K562 (cell line): Measurements from ENCODE around the gene C6orf47. TPM values are rescaled to one million over a fixed set of nuclear protein-coding genes. Genes with fewer than 3 reads are reported as not detected.

Experiments used
- ATF7 ChIP-seq: fragments of 450-650 bp; IDR thresholded peaks from 2 replicates; pipeline ENCODE4 v1.7.1; 2014; ENCODE audit warnings: mild to moderate bottlenecking, moderate library complexity
- CC2D1A ChIP-seq: fragments of 450-650 bp; IDR thresholded peaks from 2 replicates; pipeline ENCODE4 v1.6.1; 2017; ENCODE audit warnings: mild to moderate bottlenecking
- CEBPB ChIP-seq: fragments of 450-650 bp; IDR thresholded peaks from 2 replicates; pipeline ENCODE4 v1.6.1; 2016; ENCODE audit warnings: missing genetic modification characterization, missing compliant biosample characterization
- DMBX1 ChIP-seq: fragments of 250-450 bp; sonication (Bioruptor Pico); IDR thresholded peaks from 2 replicates; pipeline ENCODE4 v1.8.0; 2022; ENCODE audit warnings: inconsistent platforms, mild to moderate bottlenecking, moderate library complexity, borderline replicate concordance
- DNMT1 ChIP-seq: fragments of 450-650 bp; IDR thresholded peaks from 2 replicates; pipeline ENCODE4 v1.6.1; 2016; ENCODE audit warnings: antibody characterized with exemption, mild to moderate bottlenecking
- HIVEP1 ChIP-seq: fragments of 250-450 bp; sonication (Bioruptor Pico); IDR thresholded peaks from 2 replicates; pipeline ENCODE4 v1.4.0; 2020; ENCODE audit warnings: mild to moderate bottlenecking
- HNRNPK ChIP-seq: fragments of 200-400 bp; formaldehyde crosslinking; IDR thresholded peaks from one replicate; pipeline ENCODE4 v1.6.1; 2018; ENCODE audit warnings: mild to moderate bottlenecking, low read depth, low read length; ENCODE audit not compliant: poor library complexity, severe bottlenecking
- KDM1A ChIP-seq, 2 experiments: fragments of 450-650 bp; IDR thresholded peaks; 2 replicates each; pipeline ENCODE4 v1.6.1; 2016; ENCODE audit warnings: mild to moderate bottlenecking in 2 of 2
- KDM4B ChIP-seq, 2 experiments: fragments of 450-650 bp in 1 of 2; sonication (generic) in 1 of 2; IDR thresholded peaks; 2 replicates each; pipeline ENCODE4 v1.6.1; 2016 to 2017; ENCODE audit warnings: borderline replicate concordance in 2 of 2, antibody characterized with exemption in 1 of 2, low read depth in 1 of 2, mild to moderate bottlenecking in 1 of 2
- MCM2 ChIP-seq: fragments of 450-650 bp; IDR thresholded peaks from 2 replicates; pipeline ENCODE4 v1.6.1; 2017; ENCODE audit warnings: low read depth, mild to moderate bottlenecking
- MEF2D ChIP-seq: conservative IDR thresholded peaks from 2 replicates; pipeline ENCODE4 v1.6.1; 2016; ENCODE audit warnings: low read depth, missing genetic modification characterization, missing compliant biosample characterization
- MLX ChIP-seq, 2 experiments: fragments of 450-650 bp in 1 of 2; sonication (generic) in 1 of 2; formaldehyde crosslinking; conservative IDR thresholded peaks; 2 replicates each; pipeline versions ENCODE4 v1.4.0 to v1.8.1; 2020 to 2022; ENCODE audit warnings: mild to moderate bottlenecking in 1 of 2, missing genetic modification reagents in 1 of 2
- PCBP2 ChIP-seq: fragments of 200-400 bp; formaldehyde crosslinking; IDR thresholded peaks from 2 replicates; pipeline ENCODE4 v1.6.1; 2018; ENCODE audit warnings: low read length, low read depth, mild to moderate bottlenecking, moderate library complexity; ENCODE audit not compliant: poor library complexity, severe bottlenecking
- RBM17 ChIP-seq: fragments of 200-400 bp; formaldehyde crosslinking; IDR thresholded peaks from 2 replicates; pipeline ENCODE4 v1.6.1; 2017; ENCODE audit warnings: low read depth, mild to moderate bottlenecking, low read length, borderline replicate concordance
- SREBF2 ChIP-seq: sonication (generic); formaldehyde crosslinking; IDR thresholded peaks from 2 replicates; pipeline ENCODE4 v1.4.0; 2020; ENCODE audit warnings: mild to moderate bottlenecking, missing genetic modification reagents
- STAT5B ChIP-seq: fragments of 250-450 bp; sonication (Bioruptor Pico); IDR thresholded peaks from 2 replicates; pipeline ENCODE4 v1.8.0; 2021; ENCODE audit warnings: mild to moderate bottlenecking, inconsistent platforms
- TFAM ChIP-seq: fragments of 250-450 bp; sonication (Bioruptor Pico); conservative IDR thresholded peaks from 2 replicates; pipeline ENCODE4 v1.5.0; 2021; ENCODE audit warnings: mild to moderate bottlenecking, moderate library complexity
- UBTF ChIP-seq, 2 experiments: IDR thresholded peaks; 2 replicates each; pipeline ENCODE4 v1.6.1; 2012; ENCODE audit warnings: improper control_type of control experiment in 2 of 2, low read depth in 2 of 2, low read length in 2 of 2, borderline replicate concordance in 1 of 2
- XRCC3 ChIP-seq: fragments of 450-650 bp; IDR thresholded peaks from 2 replicates; pipeline ENCODE4 v1.6.1; 2017; ENCODE audit warnings: mild to moderate bottlenecking, moderate library complexity
- ZNF146 ChIP-seq: IDR thresholded peaks from one replicate; pipeline ENCODE4 v1.6.1; 2018; ENCODE audit warnings: missing compliant biosample characterization; ENCODE audit not compliant: unreplicated experiment
- ZNF24 ChIP-seq: fragments of 450-650 bp; IDR thresholded peaks from 2 replicates; pipeline ENCODE4 v1.6.1; 2016
- ZNF512 ChIP-seq: IDR thresholded peaks from 2 replicates; pipeline ENCODE4 v1.6.1; 2016; ENCODE audit warnings: missing genetic modification characterization, missing compliant biosample characterization
- ZNF583 ChIP-seq: fragments of 250-450 bp; sonication (Bioruptor Pico); IDR thresholded peaks from 2 replicates; pipeline ENCODE4 v1.4.0; 2020
- ZNF668 ChIP-seq: fragments of 250-450 bp; sonication (Bioruptor Pico); IDR thresholded peaks from 2 replicates; pipeline ENCODE4 v1.8.0; 2022; ENCODE audit warnings: mild to moderate bottlenecking, inconsistent platforms
- ZNF778 ChIP-seq: fragments of 450-650 bp; formaldehyde crosslinking; IDR thresholded peaks from 2 replicates; pipeline ENCODE4 v1.4.0; 2020; ENCODE audit warnings: mild to moderate bottlenecking, moderate library complexity
- ZSCAN32 ChIP-seq: fragments of 450-650 bp; formaldehyde crosslinking; IDR thresholded peaks from 2 replicates; pipeline ENCODE4 v1.4.0; 2020; ENCODE audit warnings: mild to moderate bottlenecking, moderate library complexity
- polyA plus RNA-seq, 8 experiments: library from polyadenylated mRNA; depleted of rRNA in 4 of 8; stranded (reverse) in 5 of 8; unstranded in 3 of 8; fragments of >200 nt; fragmentation: Nextera tagmentation in 2 of 8; fragmentation: Illumina TruSeq in 1 of 8; extraction: Ambion mirVana in 2 of 8; extraction: Trizol in 1 of 8; gene quantifications; 2 replicates each; pipeline versions ENCODE4 v1.2.1 to v1.2.3, GENCODE V29; 2011 to 2014; ENCODE audit warnings: inconsistent platforms in 1 of 8, missing spikeins in 1 of 8
- total RNA-seq, 7 experiments: library from RNA; depleted of rRNA in 6 of 7; stranded (reverse); fragments of >200 nt in 6 of 7; fragmentation: Illumina TruSeq in 2 of 7; extraction: Trizol in 2 of 7; gene quantifications; 2 replicates each; pipeline versions ENCODE4 v1.2.1 to v1.2.3, GENCODE V29; 2011 to 2021; ENCODE audit warnings: low replicate concordance in 1 of 7

Gene C6orf47
- total and polyA plus RNA-seq, 9 of the 15 experiments (the other 6 are each of a cell fraction or from before 2014, with no cell fraction given) = 0.14 to 43.8 (median 27.0) TPM

GRCh38 chr6:31619805-31620585 is 40.6 kb downstream of the C6orf47 start (continued):
- TF ChIP-seq MLX (CRISPR knock-in tag; conservative IDR thresholded peaks at IDR 0.05) = peak; percentile 75 to 80; a peak in 2 of 4 replicates
- TF ChIP-seq KDM4B (IDR thresholded peaks at IDR 0.05; ENCODE audit: borderline replicate concordance in 2 of 2, low read depth in 1 of 2) = 0 out of 4 replicates have a peak, but pooled peaks of 1 of the 2 experiments have one; percentile 1
- no peak for TF ChIP-seq KDM1A (IDR thresholded peaks at IDR 0.05)
- peak; percentile 91 for TF ChIP-seq CC2D1A
- no peak for TF ChIP-seq TFAM
- no peak for TF ChIP-seq HNRNPK
- TF ChIP-seq STAT5B (CRISPR knock-in tag) = no peak
- no peak for TF ChIP-seq ZNF778 (CRISPR knock-in tag)
- peak; percentile 76; the same call in 1 of the 2 replicates for TF ChIP-seq HIVEP1 (CRISPR knock-in tag)
- TF ChIP-seq MCM2 = no peak
- TF ChIP-seq UBTF (IDR thresholded peaks at IDR 0.05; ENCODE audit: borderline replicate concordance in 1 of 2, low read depth in 2 of 2, low read length in 2 of 2) = peak in 1 of 2 experiments; percentile 33; a peak in 1 of 4 replicates
- no peak for TF ChIP-seq XRCC3
- TF ChIP-seq ATF7 = peak; percentile 100
- TF ChIP-seq RBM17 = no peak
- no peak for TF ChIP-seq ZNF146 (CRISPR knock-in tag)
- TF ChIP-seq MEF2D = 0 out of 2 replicates have a peak, but pooled peaks have one; percentile 24
- TF ChIP-seq ZSCAN32 = peak; percentile 91
- TF ChIP-seq CEBPB (tag) = peak; percentile 89
- TF ChIP-seq ZNF668 (CRISPR knock-in tag) = no peak
- TF ChIP-seq ZNF583 (CRISPR knock-in tag) = peak; percentile 80; the same call in 1 of the 2 replicates
- 0 out of 2 replicates have a peak, but pooled peaks have one; percentile 29 for TF ChIP-seq DMBX1 (CRISPR knock-in tag)
- TF ChIP-seq SREBF2 (CRISPR knock-in tag) = no peak
- TF ChIP-seq PCBP2 = no peak
- no peak for TF ChIP-seq DNMT1
- no peak for TF ChIP-seq ZNF24
- no peak for TF ChIP-seq ZNF512 (tag)
